Stimulated activated CD4-positive, alpha-beta T cell treated with anti-CD3 and anti-CD28 coated beads, Interleukin-4, amount 100 ng/mL, for 48 hours (primary cell): ENCODE results near the gene TPM4.
"Not testable (repeated sequence)": the region's sequence is repeated elsewhere in the genome, so short reads cannot be mapped to it uniquely, and the experiment has no call there.

Source experiments
- DNase-seq, 2 donors: peaks; one replicate each; pipeline ENCODE4 v3.0.0-alpha.2; 2020; ENCODE audit warnings: low read depth in 2 of 2

The TPM4 gene

GRCh38 chr19:16073481-16073880 is 2.8 kb upstream of the TPM4 start:
- DNase-seq = no peak

GRCh38 chr19:16073988-16074387 is 2.3 kb upstream of the TPM4 start:
- no peak for DNase-seq

GRCh38 chr19:16074488-16075365 is 1.6 kb upstream of the TPM4 start:
- no peak for DNase-seq

GRCh38 chr19:16075430-16076153 is 703 bp upstream of the TPM4 start:
- DNase-seq = no peak

GRCh38 chr19:16076958-16077611 is 790 bp downstream of the TPM4 start:
- no peak for DNase-seq

- no peak for DNase-seq
Observed at GRCh38 chr19:16077984-16078758, 1.9 kb downstream of the TPM4 start.

GRCh38 chr19:16078759-16079707 is 2.7 kb downstream of the TPM4 start:
- no peak for DNase-seq

GRCh38 chr19:16084067-16084685 is 7.9 kb downstream of the TPM4 start:
- DNase-seq = no peak

- no peak for DNase-seq
Observed at GRCh38 chr19:16085115-16085514, 8.8 kb downstream of the TPM4 start.

GRCh38 chr19:16087404-16087803 is 11.1 kb downstream of the TPM4 start:
- DNase-seq = not testable (repeated sequence)

- no peak for DNase-seq
Observed at GRCh38 chr19:16087940-16088339, 11.6 kb downstream of the TPM4 start.

- no peak for DNase-seq
Observed at GRCh38 chr19:16088351-16089009, 12.2 kb downstream of the TPM4 start.

GRCh38 chr19:16089010-16089846 is 12.9 kb downstream of the TPM4 start:
- no peak for DNase-seq

- no peak for DNase-seq
Observed at GRCh38 chr19:16091546-16092475, 15.5 kb downstream of the TPM4 start.

- no peak for DNase-seq
Observed at GRCh38 chr19:16094360-16095070, 18.2 kb downstream of the TPM4 start.

- DNase-seq = no peak
Observed at GRCh38 chr19:16095071-16095571, 18.8 kb downstream of the TPM4 start.
